ENCODE measurements around the gene SRPX2.

GRCh38 chrX:100695991-100696390 is 52.0 kb downstream of the SRPX2 start:
- TF ChIP-seq POLR2A (IDR thresholded peaks at IDR 0.05), result no peak
- no peak for TF ChIP-seq CTCF (IDR thresholded peaks at IDR 0.05)

All from esophagus squamous epithelium (tissue), 4 donors.